Activated B cell treated with CpG ODN at 0.5 μM for 24 hours (primary cell): ENCODE measurements around the gene UBE4B. TPM values are rescaled to one million over a fixed set of nuclear protein-coding genes. Genes with fewer than 3 reads are reported as not detected.
"Not testable (repeated sequence)": the region's sequence is repeated elsewhere in the genome, so short reads cannot be mapped to it uniquely, and the experiment has no call there.

Source experiments
- ATAC-seq: fragments of 200-7000 bp; cut with Tn5 transposase; one replicate; pipeline ENCODE4 v1.10.0; 2021; ENCODE audit warnings: low read depth, mild to moderate bottlenecking, moderate library complexity
- CTCF ChIA-PET: fragments of 350-600 bp; sonication (Branson Sonifier 250); formaldehyde crosslinking; loops from one replicate; lab custom pipeline; 2021; ENCODE audit warnings: antibody characterized with exemption; lab: Charles Lee
- POLR2A ChIA-PET: fragments of 350-600 bp; sonication (Branson Sonifier 250); formaldehyde crosslinking; loops from one replicate; lab custom pipeline; 2021; ENCODE audit warnings: antibody characterized with exemption; lab: Charles Lee
- DNase-seq: peaks from one replicate; pipeline ENCODE4 v3.0.0; 2022
- H3K27ac Mint-ChIP-seq: one replicate; pipeline ENCODE4 v1.8.0; 2020; ENCODE audit warnings: mixed read lengths
- H3K27me3 Mint-ChIP-seq: one replicate; pipeline ENCODE4 v1.8.0; 2021; ENCODE audit warnings: mixed read lengths
- H3K36me3 Mint-ChIP-seq: one replicate; pipeline ENCODE4 v1.8.0; 2021; ENCODE audit warnings: low read depth, mixed read lengths
- H3K4me1 Mint-ChIP-seq: one replicate; pipeline ENCODE4 v1.8.0; 2021; ENCODE audit warnings: mixed read lengths
- H3K4me3 Mint-ChIP-seq: one replicate; pipeline ENCODE4 v1.8.0; 2020; ENCODE audit warnings: mild to moderate bottlenecking, mixed read lengths
- H3K9me3 Mint-ChIP-seq: one replicate; pipeline ENCODE4 v1.8.0; 2020; ENCODE audit warnings: mixed read lengths
- intact Hi-C: fragments of 100-400 bp; cut with micrococcal nuclease; formaldehyde crosslinking; loops from one replicate; pipeline ENCODE4 v1.15.1; 2024
- total RNA-seq: library from RNA; stranded (reverse); gene quantifications from 2 replicates; pipeline ENCODE4 v1.2.3, GENCODE V29; 2022
- TF ChIP-seq, protein P1 (sequence below): fragments of 200-600 bp; IDR thresholded peaks from one replicate; pipeline ENCODE4 v1.8.0; 2022; ENCODE audit warnings: antibody characterized with exemption, mild to moderate bottlenecking

The UBE4B gene
- total RNA-seq, 1 donor from 2014 or later, result 44.7 TPM

GRCh38 chr1:9992910-9993309, 39.8 kb upstream of the UBE4B start:
- TF ChIP-seq, protein P1, sequence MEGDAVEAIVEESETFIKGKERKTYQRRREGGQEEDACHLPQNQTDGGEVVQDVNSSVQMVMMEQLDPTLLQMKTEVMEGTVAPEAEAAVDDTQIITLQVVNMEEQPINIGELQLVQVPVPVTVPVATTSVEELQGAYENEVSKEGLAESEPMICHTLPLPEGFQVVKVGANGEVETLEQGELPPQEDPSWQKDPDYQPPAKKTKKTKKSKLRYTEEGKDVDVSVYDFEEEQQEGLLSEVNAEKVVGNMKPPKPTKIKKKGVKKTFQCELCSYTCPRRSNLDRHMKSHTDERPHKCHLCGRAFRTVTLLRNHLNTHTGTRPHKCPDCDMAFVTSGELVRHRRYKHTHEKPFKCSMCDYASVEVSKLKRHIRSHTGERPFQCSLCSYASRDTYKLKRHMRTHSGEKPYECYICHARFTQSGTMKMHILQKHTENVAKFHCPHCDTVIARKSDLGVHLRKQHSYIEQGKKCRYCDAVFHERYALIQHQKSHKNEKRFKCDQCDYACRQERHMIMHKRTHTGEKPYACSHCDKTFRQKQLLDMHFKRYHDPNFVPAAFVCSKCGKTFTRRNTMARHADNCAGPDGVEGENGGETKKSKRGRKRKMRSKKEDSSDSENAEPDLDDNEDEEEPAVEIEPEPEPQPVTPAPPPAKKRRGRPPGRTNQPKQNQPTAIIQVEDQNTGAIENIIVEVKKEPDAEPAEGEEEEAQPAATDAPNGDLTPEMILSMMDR, result no peak
- DNase-seq (no peak), ATAC-seq (no peak)
- intact Hi-C loops, result no loop called here
- Mint-ChIP-seq H3K9me3 (no peaks in the 10 kb centered on the region), H3K27ac (no peak overlapping the region), H3K4me1 (peaks cover 8% of the 10 kb centered on the region), H3K27me3 (peaks cover 13% of the 10 kb centered on the region), H3K36me3 (no peaks in the 10 kb centered on the region), H3K4me3 (no peak overlapping the region)
- CTCF ChIA-PET, result no interaction called here
- POLR2A ChIA-PET, result no interaction called here

- Mint-ChIP-seq H3K4me1 (peaks cover 11% of the 10 kb centered on the region), H3K4me3 (no peak overlapping the region), H3K9me3 (no peaks in the 10 kb centered on the region), H3K36me3 (no peaks in the 10 kb centered on the region), H3K27ac (no peak overlapping the region), H3K27me3 (peaks cover 18% of the 10 kb centered on the region)
- ATAC-seq (no peak), DNase-seq (no peak)
- intact Hi-C loops, result no loop called here
- POLR2A ChIA-PET, result no interaction called here
- CTCF ChIA-PET, result no interaction called here
- TF ChIP-seq, protein P1, result no peak
These were observed 39.1 kb upstream of the UBE4B start for GRCh38 chr1:9993561-9994075.

DNA sequence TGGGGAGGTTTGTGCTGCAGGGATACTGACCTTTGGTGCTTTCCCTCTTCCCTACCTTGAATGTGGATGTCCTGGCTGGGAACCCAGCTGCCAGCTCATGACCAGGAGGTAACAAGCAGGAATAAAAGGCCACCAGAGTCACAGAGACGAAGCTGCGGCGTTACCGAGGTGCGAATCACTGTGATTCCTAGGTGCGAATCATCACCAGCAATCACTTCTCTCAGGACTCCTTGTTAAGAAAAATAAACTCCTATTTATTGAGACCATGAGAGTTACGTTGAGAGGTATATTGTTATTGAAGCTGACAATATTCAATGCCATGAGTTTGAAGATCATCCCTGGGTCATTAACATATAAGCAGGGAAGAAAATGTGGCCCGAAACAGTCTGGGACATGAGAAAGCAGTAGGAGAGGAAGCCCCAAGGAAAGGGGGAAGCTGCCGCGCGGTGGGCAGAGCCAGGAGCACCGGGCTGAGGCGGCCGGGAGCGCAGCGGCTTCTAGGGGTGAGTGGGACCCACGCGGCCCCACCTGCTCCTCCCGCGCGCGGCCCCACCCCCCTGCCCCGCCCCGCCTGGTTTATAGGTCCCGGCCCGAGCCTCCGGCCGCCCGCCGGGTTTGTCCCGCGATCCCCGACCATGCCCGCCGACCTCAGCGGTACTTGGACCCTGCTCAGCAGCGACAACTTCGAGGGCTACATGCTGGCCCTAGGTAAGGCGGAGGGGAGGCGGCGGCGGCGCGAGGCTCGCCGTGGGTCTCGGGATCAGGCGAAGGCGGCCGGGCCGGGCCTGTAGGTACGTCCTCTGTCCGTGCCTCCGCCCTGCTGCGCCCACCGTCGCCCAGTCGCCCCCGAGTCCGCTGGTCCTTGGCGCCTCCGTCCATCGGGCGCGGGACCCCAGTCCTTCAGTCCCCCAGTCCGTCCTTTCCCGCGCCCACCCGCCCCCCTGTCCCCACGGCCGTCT, 35.9 kb upstream of the UBE4B start, which contains the start of gene RBP7:
TSS of gene RBP7 (plus strand) at position 605 of the 959 bp plus-strand sequence. CDS start at position 636, 31 bp downstream.
- H3K9me3 Mint-ChIP-seq, result no peaks in the 10 kb centered on the region
- POLR2A ChIA-PET, result no interaction called here
- TF ChIP-seq, protein P1, result no peak
- peak; percentile 34 for ATAC-seq
- H3K36me3 Mint-ChIP-seq, result no peaks in the 10 kb centered on the region
- peaks cover 28% of the 10 kb centered on the region for H3K27me3 Mint-ChIP-seq
- H3K4me1 Mint-ChIP-seq, result peaks cover 11% of the 10 kb centered on the region
- peak within 1 kb of the TSS; percentile 80 for H3K4me3 Mint-ChIP-seq
- CTCF ChIA-PET, result no interaction called here
- DNase-seq, result peak; percentile 21
- intact Hi-C loops, result loop anchor here (2.0 kb wide), 1 partner anchor 36 kb away; no protein-coding TSS in a partner anchor
- no peak within 1 kb of the TSS for H3K27ac Mint-ChIP-seq

GRCh38 chr1:10001016-10001665, 31.6 kb upstream of the UBE4B start:
- ChIA-PET POLR2A (no interaction called here), CTCF (no interaction called here)
- Mint-ChIP-seq H3K4me1 (peaks cover 11% of the 10 kb centered on the region), H3K27me3 (peaks cover 36% of the 10 kb centered on the region), H3K27ac (no peak overlapping the region), H3K9me3 (no peaks in the 10 kb centered on the region), H3K4me3 (no peak overlapping the region), H3K36me3 (no peaks in the 10 kb centered on the region)
- DNase-seq, result no peak
- no peak for ATAC-seq
- TF ChIP-seq, protein P1, result no peak
- intact Hi-C loops, result no loop called here

- H3K27ac Mint-ChIP-seq, DNase-seq, H3K36me3 Mint-ChIP-seq, H3K9me3 Mint-ChIP-seq, ATAC-seq, H3K4me3 Mint-ChIP-seq, CTCF ChIA-PET, intact Hi-C loops, H3K4me1 Mint-ChIP-seq: not testable (repeated sequence)
- H3K27me3 Mint-ChIP-seq, result peaks cover 21% of the 10 kb centered on the region
- POLR2A ChIA-PET, result interaction anchor here (0.6 kb wide), 1 partner anchor 1660 kb away, joined by 4 read pairs; no protein-coding TSS in a partner anchor
These were observed 27.5 kb upstream of the UBE4B start for GRCh38 chr1:10005248-10005647.
